NCI-H1436 (cell line): Measurements from ENCODE around the gene RNF8.
"Not testable (repeated sequence)": the region's sequence is repeated elsewhere in the genome, so short reads cannot be mapped to it uniquely, and the experiment has no call there.

Experiments
- DNase-seq: peaks from one replicate; lab custom pipeline; 2025; lab: John Stamatoyannopoulos, UW

Gene RNF8

GRCh38 chr6:37399795-37400490 lies 46.2 kb downstream of the RNF8 start:
- DNase-seq = no peak

GRCh38 chr6:37401658-37402057 lies 47.9 kb downstream of the RNF8 start:
- not testable (repeated sequence) for DNase-seq

GRCh38 chr6:37406726-37407341 lies 53.1 kb downstream of the RNF8 start:
- DNase-seq = no peak

- no peak for DNase-seq
Observed at GRCh38 chr6:37407948-37408347, 54.2 kb downstream of the RNF8 start.

DNA sequence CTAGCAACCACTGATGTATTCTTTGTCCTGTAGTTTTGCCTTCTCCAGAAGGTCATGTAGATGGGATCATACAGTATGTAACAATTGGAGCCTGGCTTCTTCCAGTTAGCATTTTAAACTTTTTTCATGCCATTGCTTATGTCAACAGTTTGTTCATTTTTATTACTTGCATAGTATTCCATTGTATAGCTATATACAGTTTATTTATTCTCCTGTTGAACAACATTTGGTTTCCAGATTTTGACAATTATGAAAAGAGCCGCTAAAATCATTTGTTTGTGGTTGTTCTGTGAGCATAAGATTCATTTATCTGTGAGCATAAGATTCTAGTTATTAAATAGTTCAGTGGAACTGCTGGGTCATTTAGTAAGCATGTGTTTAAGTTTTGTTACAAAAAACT lies 55.7 kb downstream of the RNF8 start:
- no peak for DNase-seq

DNA sequence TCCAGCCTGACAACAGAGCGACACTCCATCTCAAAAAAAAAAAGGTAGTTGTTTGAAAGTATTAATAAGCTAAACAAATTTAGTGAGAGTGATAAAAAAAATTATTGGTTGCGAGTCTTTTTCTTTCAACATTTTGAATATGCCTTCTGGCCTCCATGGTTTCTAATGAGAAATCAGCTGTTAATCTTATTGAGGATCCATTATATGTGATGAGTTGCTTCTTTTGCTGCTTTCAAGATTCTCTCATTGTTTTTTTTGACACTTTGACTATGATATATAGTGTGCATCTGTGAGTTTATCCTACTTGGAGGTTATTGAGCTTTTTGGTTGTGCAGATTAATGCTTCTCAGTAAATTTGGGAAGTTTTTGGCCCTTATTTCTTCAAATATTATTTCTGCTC lies 63.6 kb downstream of the RNF8 start:
- DNase-seq = no peak

GRCh38 chr6:37418722-37419121 lies 64.9 kb downstream of the RNF8 start:
- no peak for DNase-seq

DNA sequence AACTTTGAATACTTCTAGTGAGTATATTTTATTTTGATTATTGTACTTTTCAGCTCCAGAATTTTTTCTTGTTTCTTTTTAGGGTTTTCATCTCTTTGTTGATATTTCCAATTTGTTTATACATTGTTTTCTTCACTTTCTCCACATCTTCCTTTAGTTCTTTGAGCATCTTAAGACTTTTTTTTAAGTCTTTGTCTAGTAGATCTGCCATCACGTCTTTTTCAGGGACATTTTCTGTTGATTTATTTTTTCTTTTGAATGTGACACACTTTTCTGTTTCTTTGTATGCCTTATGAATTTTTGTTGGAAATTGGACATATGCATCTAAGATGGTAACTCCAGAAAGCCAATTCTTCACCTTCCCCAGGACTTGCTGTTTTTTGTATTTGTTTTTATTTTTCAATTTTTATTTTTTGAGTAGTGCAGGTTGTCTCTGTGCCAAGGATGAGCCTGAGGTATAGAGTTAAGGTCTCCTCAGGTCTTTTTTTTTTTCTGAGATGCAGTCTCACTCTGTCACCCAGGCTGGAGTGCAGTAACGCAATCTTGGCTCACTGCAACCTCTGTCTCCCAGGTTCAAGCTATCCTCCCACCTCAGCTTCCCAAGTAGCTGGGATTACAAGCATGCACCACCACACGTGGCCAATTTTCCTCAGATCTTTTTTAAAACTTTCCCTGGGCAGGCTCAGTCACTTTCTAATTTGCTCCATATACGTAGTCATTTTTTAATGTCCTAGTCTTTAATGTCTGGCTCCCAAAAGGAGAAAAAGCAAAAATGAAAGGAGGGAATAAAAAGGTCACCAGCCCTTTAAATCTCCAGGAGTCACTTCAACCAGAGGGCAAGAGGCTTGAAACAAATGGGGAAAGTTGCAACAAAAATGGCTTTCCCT lies 72.5 kb downstream of the RNF8 start:
- DNase-seq = no peak

DNA sequence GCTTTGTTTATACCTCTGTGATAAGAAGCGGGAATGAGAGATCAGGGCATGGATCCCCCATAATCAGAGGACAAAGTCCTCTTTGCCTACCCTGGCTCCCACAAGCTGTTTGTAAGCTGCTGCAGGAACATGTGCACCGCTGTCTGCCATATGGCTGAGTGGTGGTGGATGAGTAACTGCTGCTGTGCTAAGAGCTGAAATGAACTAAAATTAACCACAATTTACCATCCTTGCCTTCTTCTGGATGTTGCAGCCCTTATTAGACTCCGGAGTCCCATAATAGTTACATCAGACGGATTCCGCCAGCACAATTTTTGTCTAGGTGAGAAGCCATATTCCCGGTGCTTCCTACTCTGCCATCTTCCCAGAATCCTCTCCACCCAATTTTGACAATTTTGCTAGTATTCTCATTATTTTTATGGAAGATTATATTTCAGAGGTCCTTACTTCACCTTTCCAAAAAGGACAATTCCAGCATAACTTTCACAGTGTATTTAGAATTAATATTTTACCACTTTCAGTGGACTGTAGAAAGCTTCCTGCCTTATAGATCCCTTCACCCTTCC lies 73.2 kb downstream of the RNF8 start:
- DNase-seq = no peak

DNA sequence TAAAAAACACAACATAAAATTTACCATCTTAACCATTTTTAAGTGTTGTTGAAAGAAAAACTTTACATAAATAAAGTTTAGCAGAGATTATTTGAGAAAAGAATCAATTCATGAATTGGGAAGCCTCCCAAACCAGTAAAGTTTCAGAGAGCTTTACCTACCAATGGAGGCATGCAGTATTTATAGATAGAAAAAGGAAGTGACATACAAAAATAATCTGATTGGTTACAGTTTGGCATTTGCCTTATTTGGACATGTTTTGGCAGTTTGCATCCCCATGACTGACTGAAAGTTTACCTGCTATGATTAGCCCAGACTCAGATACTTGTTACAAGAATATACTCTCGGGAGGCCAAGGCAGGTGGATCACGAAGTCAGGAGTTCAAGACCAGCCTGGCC lies 75.6 kb downstream of the RNF8 start:
- DNase-seq = no peak

DNA sequence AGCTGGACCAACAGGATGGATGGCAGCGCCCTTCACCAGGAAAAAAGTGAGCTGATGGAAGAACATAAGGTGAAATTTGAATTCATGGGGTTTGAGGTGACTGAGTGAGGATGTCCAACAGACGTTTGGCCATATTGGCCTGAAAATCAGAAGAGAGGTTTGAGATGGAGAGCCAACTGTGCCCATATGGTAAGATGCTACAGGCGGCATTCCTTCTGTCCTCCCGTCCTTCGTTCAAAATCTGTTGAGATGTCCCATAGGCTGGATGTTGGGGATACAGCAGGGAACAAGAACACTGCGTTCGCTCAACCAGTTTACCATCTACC lies 78.8 kb downstream of the RNF8 start:
- no peak for DNase-seq

GRCh38 chr6:37432916-37433656 lies 79.3 kb downstream of the RNF8 start, which contains the start of gene CMTR1:
Gene CMTR1, plus strand, starts transcription at chr6:37433221. Its CDS starts 2,409 bp downstream, at chr6:37435630.
- peak; percentile 84 for DNase-seq

DNA sequence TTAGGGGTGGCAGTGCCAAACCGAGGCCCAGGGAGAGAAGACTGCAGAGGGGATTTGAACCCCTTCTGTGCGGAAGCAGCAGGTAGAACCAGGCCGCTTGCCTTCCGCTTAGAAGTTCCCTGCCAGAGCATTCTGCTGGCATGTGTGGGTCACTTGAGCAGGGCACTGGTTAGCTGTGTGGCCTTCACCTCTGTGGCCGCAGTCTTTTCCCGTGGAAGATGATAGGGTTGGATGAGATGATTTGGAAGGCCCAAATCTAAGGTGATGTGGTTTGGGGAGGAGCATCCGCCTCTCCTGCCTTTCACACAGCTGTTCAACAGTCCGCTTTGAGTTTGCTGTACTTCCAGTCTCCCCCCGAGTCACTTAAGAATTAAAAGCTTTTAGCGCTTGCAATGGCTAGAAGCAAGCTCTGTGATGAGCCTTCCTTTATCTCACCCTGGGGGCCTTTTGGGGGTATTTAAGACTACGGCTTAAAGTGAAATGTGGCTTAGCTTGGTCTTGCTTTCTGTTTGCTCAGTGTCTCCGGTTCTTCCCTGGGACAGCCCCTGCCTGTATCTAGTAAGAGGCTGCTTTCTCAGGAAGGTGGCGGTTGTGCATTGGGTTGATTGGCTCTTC lies 80.0 kb downstream of the RNF8 start:
- DNase-seq = no peak

GRCh38 chr6:37435373-37435772 lies 81.6 kb downstream of the RNF8 start:
- DNase-seq = no peak

DNA sequence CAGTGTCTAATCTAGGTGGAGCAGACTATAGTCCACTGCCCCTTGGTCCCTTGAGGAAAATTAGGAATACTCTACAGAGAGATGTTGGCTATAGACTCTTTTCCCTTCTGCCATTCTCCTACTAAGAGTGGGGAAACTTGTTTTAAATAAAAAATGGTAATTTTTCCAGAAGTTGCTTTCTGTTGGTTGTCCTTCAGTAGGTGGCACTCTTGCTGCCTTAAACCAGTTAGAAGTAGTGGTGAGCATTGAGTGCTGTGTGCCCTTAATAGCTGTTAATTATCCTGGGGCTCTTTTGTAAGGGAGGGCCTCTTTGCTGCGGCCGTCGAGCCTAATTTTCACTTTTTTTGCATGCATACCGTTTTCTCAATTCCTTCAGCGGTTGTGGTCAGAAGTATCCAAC lies 82.0 kb downstream of the RNF8 start:
- DNase-seq = no peak

DNA sequence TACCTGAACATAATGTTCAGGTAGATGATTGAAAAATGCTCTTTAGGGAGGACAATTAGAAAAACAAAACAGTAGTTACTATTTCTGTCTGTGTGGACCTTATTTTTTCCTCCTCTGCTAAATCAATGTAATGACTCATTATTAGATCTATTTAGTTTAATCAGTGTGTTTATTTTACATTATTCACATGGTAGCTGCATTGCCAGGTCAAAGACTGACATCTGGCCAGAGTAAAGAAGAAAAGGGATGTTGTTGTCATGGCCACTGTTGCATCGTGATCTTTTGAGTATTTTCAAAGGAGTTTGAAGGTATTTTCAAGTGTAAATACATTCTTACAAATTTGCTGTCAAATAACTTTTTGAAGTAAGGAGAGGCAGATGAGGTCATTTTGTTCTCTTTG lies 85.1 kb downstream of the RNF8 start:
- no peak for DNase-seq

DNA sequence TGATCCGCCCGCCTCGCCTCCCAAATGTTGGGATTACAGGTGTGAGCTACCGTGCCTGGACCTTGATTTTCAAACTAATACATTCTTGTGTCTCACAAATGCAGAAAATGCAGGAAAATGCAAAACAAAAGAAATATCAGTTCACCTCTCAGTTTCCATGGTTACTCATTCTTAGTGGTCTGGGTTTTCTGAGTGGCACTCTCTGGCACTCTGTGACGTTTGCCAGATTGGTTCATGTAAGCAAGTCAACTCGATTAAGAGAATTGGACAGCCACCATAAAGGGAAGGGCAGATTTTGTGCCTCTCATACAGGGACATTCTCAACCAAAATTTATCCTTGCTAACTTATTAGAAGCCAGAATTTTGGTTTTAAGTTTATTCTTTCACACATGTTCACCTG lies 87.9 kb downstream of the RNF8 start:
- no peak for DNase-seq

- DNase-seq = no peak
Observed at GRCh38 chr6:37442416-37443215, 88.8 kb downstream of the RNF8 start.

- not testable (repeated sequence) for DNase-seq
Observed at GRCh38 chr6:37443216-37443542, 89.4 kb downstream of the RNF8 start.
